ENCODE measurements around the gene DIRAS1.
"Not testable (repeated sequence)": the region's sequence is repeated elsewhere in the genome, so short reads cannot be mapped to it uniquely, and the experiment has no call there.

DIRAS1 gene

DNA sequence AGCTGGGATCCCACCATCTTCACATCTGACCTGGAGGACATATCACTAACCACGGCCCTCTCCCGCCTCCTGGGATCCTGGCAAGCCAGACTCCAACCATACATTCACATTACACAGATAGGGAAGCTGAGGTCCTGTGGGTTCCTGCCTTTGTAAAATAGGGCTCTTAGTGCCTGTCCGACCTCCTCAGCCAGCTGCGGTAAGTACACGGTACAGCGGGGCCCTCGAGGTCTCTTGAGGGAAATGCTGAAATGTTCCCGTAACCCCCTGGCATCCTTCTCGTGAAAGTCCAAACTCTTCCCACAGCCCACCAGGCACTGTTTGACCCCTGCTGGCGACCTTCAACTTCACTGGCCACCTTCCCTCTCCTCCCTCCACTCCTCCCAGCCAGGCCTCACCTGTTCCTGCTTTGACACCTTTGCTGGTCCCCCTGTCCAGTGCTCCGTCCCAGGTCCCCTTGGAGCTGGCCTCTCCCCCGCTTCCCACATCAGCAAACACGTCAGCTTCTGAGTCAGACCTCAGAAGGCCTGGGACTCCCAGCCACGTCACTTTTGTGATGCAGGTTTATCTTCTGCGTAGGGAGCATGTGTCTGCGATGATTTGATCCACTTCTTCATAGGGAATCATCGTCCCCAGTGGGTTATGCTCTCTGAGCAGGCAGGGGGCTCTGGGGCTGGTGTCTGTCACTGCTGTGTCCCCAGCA, 9.8 kb downstream of the DIRAS1 start:
- peak; percentile 13 for DNase-seq (ENCODE audit: low read depth)

GRCh38 chr19:2706251-2706650, 14.9 kb downstream of the DIRAS1 start:
- no peak for DNase-seq (ENCODE audit: low read depth)

- no peak for DNase-seq (ENCODE audit: low read depth)
Measured at GRCh38 chr19:2703691-2704216, 17.4 kb downstream of the DIRAS1 start.

DNA sequence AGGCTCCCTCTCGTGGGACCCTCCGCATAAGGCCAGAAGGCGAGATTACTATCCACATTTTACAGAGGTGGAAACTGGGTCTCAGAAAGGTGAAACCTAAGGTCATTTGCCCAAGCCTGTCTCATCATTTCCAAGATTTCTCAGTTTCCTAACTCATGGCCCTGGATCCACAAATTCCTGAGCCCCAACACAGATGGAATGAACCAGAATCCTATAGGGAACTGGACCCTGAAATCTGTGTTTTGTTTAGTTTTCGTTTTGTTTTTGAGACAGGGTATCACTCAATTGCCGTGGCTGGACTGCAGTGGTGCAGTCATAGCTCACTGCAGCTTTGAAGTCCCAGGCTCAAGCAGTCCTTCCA, 18.1 kb downstream of the DIRAS1 start:
- no peak for DNase-seq (ENCODE audit: low read depth)

DNA sequence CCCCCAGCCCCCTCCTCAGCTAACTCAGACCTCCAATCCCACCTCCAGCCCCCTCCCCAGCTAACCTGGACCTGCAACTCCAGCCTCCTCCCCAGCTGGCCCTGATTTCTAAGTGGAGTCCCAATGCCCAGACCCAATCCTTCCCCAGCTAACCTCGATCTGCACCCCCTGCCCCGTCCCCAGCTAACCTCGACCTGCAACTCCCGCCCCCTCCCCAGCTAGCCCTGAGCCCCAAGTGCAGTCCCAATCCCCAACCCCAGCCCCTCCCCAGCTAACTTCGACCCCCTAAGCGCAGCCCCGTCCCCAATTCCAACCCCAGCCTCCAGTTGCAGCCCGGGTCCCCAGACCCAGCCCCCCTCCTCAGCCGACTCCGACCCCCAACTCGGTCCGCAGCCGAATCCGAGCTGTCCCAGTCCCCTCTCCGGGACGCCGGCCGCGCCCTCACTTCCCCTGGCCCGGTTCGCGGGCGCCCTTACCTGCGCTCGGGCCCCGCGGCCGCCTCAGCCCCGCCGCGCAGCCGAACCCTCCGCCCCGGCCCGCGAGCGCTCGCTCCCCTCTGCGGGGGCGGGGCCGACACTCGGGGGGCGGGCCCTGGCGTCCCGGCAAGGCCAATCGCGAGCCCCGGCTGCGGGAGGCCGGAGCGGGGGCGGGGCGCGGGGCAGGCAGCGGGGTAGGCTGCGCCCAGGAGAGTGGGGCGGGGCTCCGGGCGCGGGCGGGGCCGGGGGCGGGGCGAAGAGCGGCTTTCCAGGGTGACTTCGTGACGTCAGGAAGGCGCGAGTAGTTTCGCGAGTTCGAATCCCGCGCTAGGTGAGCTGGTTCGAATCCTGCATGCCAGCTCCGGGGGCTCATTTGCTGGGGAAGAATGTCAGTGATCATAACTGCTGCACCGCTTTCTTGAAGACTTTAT, 18.7 kb downstream of the DIRAS1 start, which contains the start of gene GNG7:
Gene GNG7 (minus strand): TSS at position 525 of the 907 bp plus-strand sequence. CDS start 182,006 bp downstream, outside the sequence.
- DNase-seq (ENCODE audit: low read depth), result peak; percentile 82

DNA sequence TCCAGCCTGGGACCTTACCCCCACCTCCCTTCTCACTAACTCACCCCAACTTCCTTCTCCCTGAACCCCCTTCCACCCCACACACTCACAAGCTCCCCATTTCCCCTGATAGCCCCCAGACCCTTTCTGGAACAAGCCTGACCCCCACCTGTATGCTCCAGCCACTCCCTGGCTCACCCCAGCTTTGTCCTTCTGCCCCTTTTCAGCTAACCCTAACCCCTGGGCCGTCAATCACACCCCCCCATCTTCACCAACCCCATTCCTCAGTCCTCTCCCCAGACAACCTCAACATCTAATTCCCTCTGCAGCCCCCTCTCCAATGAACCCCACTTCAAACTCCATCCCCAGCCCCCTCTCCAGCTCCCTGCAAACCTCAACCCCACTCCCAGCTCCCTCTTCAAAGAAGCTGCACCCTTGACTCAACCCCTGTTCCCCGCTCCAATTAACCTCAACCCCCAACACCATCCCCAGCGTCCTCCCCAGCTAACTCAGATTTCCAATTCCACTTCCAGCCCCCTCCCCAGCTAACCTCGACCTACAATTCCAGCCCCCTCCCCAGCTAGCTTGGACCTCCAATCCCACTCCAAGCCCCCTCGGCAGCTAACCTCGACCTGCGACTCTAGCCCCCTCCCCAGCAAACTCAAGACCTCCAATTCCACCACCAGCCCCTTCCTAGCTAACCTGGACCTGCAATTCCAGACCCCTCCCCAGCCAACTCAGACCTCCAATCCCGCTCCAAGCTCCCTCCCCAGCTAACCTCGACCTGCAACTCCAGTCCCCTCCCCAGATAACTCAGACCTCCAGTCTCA, 19.6 kb downstream of the DIRAS1 start:
- DNase-seq (ENCODE audit: low read depth), result no peak

DNA sequence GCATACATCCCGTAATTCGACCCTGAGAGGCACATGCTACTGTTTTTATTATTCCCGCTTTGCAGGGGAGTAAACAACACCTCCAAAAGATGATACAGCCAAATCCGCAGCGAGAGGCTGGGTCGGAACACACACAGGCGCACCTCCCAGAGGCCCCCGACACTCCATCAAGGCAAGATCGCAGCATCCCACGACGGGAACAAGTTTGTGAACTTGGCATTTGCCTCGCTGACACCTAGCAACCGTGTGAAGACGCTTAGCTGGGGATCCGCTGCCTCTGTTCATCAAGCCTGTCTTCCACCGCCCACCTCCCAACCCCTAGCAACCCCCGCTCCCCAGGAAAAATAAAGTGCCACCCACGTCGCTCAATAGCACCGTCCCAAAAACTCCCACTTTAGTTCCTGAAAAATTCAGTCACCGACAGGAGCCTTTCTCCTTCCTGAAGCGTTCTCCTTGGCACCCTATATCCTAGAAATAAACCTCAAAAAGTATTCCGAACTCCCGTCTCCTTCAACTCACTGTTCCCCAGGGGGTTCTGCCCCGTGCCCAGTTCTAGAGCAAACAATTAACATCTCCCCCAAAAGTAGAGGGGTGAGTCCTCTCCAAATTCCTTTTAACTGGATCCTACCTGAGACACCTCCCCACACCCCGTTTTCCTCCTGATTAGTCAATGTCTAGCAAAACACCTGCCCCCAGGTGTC, 20.4 kb downstream of the DIRAS1 start:
- DNase-seq (ENCODE audit: low read depth), result no peak

- no peak for DNase-seq (ENCODE audit: low read depth)
Measured at GRCh38 chr19:2699413-2700140, 21.6 kb downstream of the DIRAS1 start.

DNA sequence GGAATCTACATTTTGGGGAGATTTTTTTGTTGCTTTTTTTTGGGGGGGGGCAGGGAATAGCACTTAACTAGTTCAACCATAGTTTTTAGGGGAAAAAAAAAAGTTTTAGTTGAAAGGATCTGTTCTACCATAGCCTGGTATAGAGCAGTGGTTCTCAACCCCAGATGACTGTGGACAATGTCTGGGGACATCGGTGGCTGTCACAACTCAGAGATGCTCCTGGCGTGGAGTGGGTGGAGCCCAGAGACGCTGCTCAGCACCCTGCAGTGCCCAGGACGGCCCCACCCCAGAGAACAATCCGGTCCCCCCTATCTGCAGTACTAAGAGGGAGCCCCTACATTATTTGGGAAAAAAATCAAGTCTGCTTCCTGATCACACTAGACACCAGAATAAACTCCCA, 27.0 kb downstream of the DIRAS1 start:
- DNase-seq (ENCODE audit: low read depth), result no peak

DNA sequence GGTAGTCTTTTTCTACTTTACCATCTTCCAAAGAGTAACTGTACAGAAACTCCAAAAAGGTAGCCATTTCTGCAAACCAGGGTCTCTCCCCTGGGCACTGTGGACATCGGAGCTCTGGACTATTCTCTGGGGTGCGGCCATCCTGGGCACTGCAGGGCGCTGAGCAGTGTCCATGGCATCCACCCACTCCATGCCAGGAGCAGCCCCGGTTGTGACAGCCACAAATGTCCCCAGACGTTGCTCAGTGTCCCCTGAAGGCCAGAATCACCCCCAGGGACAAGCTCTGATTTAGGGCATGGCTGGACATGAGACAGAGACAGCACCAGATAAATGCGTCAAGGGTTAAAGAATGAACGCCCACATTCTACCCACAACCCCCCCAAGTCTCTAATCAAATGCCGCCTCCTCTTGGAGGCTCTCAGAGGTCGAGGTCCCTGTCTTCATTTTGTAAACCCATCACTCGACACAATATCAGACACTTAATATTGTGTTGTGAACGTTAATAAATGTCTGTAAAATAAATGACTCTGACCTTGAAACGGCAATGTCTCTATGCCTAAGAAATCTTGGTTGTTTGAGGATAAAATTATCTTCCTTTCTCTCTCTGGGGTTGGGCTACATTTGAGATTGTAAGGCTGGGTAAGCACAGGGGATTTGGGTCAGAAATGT, 27.5 kb downstream of the DIRAS1 start:
- DNase-seq (ENCODE audit: low read depth), result no peak

GRCh38 chr19:2691951-2692350, 29.2 kb downstream of the DIRAS1 start:
- DNase-seq (ENCODE audit: low read depth), result no peak

DNA sequence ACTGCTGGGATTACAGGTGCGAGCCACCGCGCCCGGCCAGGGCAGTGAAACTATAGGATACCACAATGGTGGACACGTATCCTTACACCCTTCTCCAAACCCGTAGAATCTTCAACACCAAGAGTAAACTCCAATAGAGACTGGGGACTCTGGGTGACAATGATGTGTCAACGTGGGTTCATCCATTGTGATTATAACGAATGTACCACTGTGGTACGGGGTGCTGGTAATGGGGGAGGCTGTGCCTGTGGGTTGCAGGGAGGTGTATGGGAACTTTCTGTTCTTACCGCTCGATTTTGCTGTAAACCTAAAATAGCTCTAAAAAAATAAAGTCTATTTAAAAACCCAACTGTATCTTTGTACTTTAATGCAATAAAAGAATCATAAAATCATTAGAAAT, 30.3 kb downstream of the DIRAS1 start:
- DNase-seq (ENCODE audit: low read depth), result no peak

GRCh38 chr19:2686360-2686759, 34.8 kb downstream of the DIRAS1 start:
- DNase-seq (ENCODE audit: low read depth), result no peak

GRCh38 chr19:2685204-2685704, 35.9 kb downstream of the DIRAS1 start:
- no peak for DNase-seq (ENCODE audit: low read depth)

- DNase-seq (ENCODE audit: low read depth), result no peak
Measured at GRCh38 chr19:2683430-2684003, 37.7 kb downstream of the DIRAS1 start.

GRCh38 chr19:2680808-2681207, 40.4 kb downstream of the DIRAS1 start:
- no peak for DNase-seq (ENCODE audit: low read depth)

GRCh38 chr19:2679439-2679838, 41.7 kb downstream of the DIRAS1 start:
- no peak for DNase-seq (ENCODE audit: low read depth)

GRCh38 chr19:2678948-2679347, 42.2 kb downstream of the DIRAS1 start:
- not testable (repeated sequence) for DNase-seq (ENCODE audit: low read depth)

GRCh38 chr19:2678044-2678671, 43.0 kb downstream of the DIRAS1 start:
- no peak for DNase-seq (ENCODE audit: low read depth)
